HepG2 (cell line): ENCODE measurements around the gene IFT122. TPM values are rescaled to one million over a fixed set of nuclear protein-coding genes. Genes with fewer than 3 reads are reported as not detected.
A peak's percentile ranks its signal among the peaks of the same experiment; 100 is the strongest.

Experiments
- ATAC-seq: fragments of 200-7000 bp; cut with Tn5 transposase; 3 replicates; pipeline ENCODE4 v1.9.1; 2020; ENCODE audit warnings: mild to moderate bottlenecking, moderate library complexity
- BruUV-seq: library from RNA; stranded (reverse); fragments of 400-500 nt; replicated peaks from 2 replicates; lab custom pipeline; 2021; lab: Mats Ljungman, UMichigan
- CTCF ChIA-PET: fragments of 300-600 bp; formaldehyde crosslinking; extraction: SDS; loops from one replicate; lab custom pipeline; 2021; ENCODE audit warnings: low total read pairs, inconsistent platforms, low intra/inter-chr PET ratio; lab: Yijun Ruan, JAX
- POLR2A ChIA-PET: fragments of 350-600 bp; sonication (Branson Sonifier 250); formaldehyde crosslinking; loops from one replicate; lab custom pipeline; 2020; ENCODE audit warnings: antibody characterized with exemption, inconsistent platforms; lab: Yijun Ruan, JAX
- DNase-seq: peaks from one replicate; pipeline ENCODE4 v3.0.0-alpha.2; 2015; ENCODE audit warnings: low spot score
- FAIRE-seq: peaks from 3 replicates; lab custom pipeline; 2011; peaks lifted over from hg19 to GRCh38; lab: Jason Lieb, UNC
- H2AFZ ChIP-seq: one replicate; pipeline ENCODE4 v1.6.1; 2011; ENCODE audit warnings: low read length, inconsistent platforms
- H3K27ac ChIP-seq: fragments of 300-600 bp; 3 replicates; pipeline ENCODE4 v1.8.0; 2011; ENCODE audit warnings: mixed run types, mild to moderate bottlenecking, mixed read lengths, low read length, inconsistent platforms; ENCODE audit not compliant: insufficient read depth; ENCODE audit errors: extremely low read length
- H3K27me3 ChIP-seq, 2 experiments: fragments of 200-600 bp in 1 of 2; 2 replicates in 1 of 2; 3 replicates in 1 of 2; pipeline versions ENCODE4 v1.6.0 to v1.8.0; 2011; ENCODE audit warnings: low read length in 2 of 2, mild to moderate bottlenecking in 2 of 2, moderate library complexity in 2 of 2, inconsistent platforms in 1 of 2; ENCODE audit not compliant: insufficient read depth in 2 of 2, control insufficient read depth in 1 of 2
- H3K36me3 ChIP-seq, 2 experiments: fragments of 200-600 bp in 1 of 2; replicated peaks in 1 of 2; 2 replicates in 1 of 2; 3 replicates in 1 of 2; pipeline versions ENCODE4 v1.5.1 to v1.8.0; 2011; ENCODE audit warnings: low read length in 2 of 2, inconsistent platforms in 1 of 2; ENCODE audit not compliant: insufficient read depth in 2 of 2, control insufficient read depth in 1 of 2
- H3K4me1 ChIP-seq: 2 replicates; pipeline ENCODE4 v1.5.1; 2012; ENCODE audit warnings: low read length, inconsistent platforms; ENCODE audit not compliant: insufficient read depth
- H3K4me2 ChIP-seq: 2 replicates; pipeline ENCODE4 v1.6.0; 2011; ENCODE audit warnings: low read depth, low read length, inconsistent platforms
- H3K4me3 ChIP-seq, 3 experiments: fragments of 200-600 bp in 1 of 3; sonication (generic), shearing (Covaris generic) in 1 of 3; replicated peaks in 1 of 3; 2 replicates each; pipeline ENCODE4 v1.5.1; 2011 to 2016; ENCODE audit warnings: low read length in 3 of 3, inconsistent platforms in 2 of 3, low read depth in 2 of 3, mild to moderate bottlenecking in 2 of 3, control low read depth in 1 of 3, mixed read lengths in 1 of 3; ENCODE audit not compliant: insufficient read depth in 1 of 3
- H3K79me2 ChIP-seq: one replicate; pipeline ENCODE4 v1.6.1; 2011; ENCODE audit warnings: low read length, inconsistent platforms; ENCODE audit not compliant: insufficient read depth
- H3K9ac ChIP-seq: 2 replicates; pipeline ENCODE4 v1.6.0; 2011; ENCODE audit warnings: mild to moderate bottlenecking, low read depth, low read length, inconsistent platforms; ENCODE audit not compliant: insufficient read depth
- H3K9me3 ChIP-seq: 2 replicates; pipeline ENCODE4 v1.5.1; 2012; ENCODE audit warnings: mild to moderate bottlenecking, low read length
- H4K20me1 ChIP-seq: 2 replicates; pipeline ENCODE4 v1.6.0; 2011; ENCODE audit warnings: inconsistent platforms, mild to moderate bottlenecking, low read length, moderate library complexity; ENCODE audit not compliant: insufficient read depth
- RFXAP ChIP-seq: sonication (generic); formaldehyde crosslinking; IDR thresholded peaks from 2 replicates; pipeline ENCODE4 v1.4.0; 2020; ENCODE audit warnings: missing genetic modification reagents, borderline replicate concordance
- WGBS: methylation state at CpG from one replicate; pipeline ENCODE4 v1.1.6; 2017; ENCODE audit warnings: low lambda C conversion rate; 5-methylcytosine and 5-hydroxymethylcytosine counted together
- in situ Hi-C: cut with HindIII; loops from 2 replicates; pipeline ENCODE4 v1.10.0; 2017; ENCODE audit warnings: low pct_unique_long_range_greater_than_20kb; ENCODE audit not compliant: extremely low pct_ligation_motif_present
- intact Hi-C: fragments of 100-400 bp; cut with micrococcal nuclease; formaldehyde crosslinking; loops from one replicate; pipeline ENCODE4 v1.10.0; 2022; ENCODE audit not compliant: unreplicated experiment
- polyA plus RNA-seq, 8 experiments: library from polyadenylated mRNA; depleted of rRNA in 3 of 8; stranded (reverse) in 7 of 8; unstranded in 1 of 8; fragments of >200 nt; fragmentation: Illumina TruSeq in 4 of 8; extraction: Trizol in 4 of 8; gene quantifications; 2 replicates each; pipeline versions ENCODE4 v1.2.1 to v1.2.3, GENCODE V29; 2011 to 2016; ENCODE audit warnings: low read depth in 4 of 8, missing spikeins in 1 of 8, mixed read lengths in 1 of 8; ENCODE audit not compliant: insufficient read depth in 1 of 8
- total RNA-seq, 5 experiments: library from RNA; depleted of rRNA; stranded (reverse); fragments of >200 nt; fragmentation: Illumina TruSeq; extraction: Trizol; gene quantifications; 2 replicates each; pipeline ENCODE4 v1.2.3, GENCODE V29; 2016; ENCODE audit warnings: low read depth in 1 of 5
- TF ChIP-seq, protein P1 (sequence below): sonication (generic); formaldehyde crosslinking; IDR thresholded peaks from 2 replicates; pipeline ENCODE4 v1.5.1; 2020; ENCODE audit warnings: mild to moderate bottlenecking, missing genetic modification reagents, moderate library complexity

Gene IFT122
- total and polyA plus RNA-seq, 2 of the 13 experiments (the other 11 are each of a cell fraction or from before 2014, with no cell fraction given), result 10.1 to 10.3 TPM

GRCh38 chr3:129533406-129533805 lies 93.4 kb downstream of the IFT122 start:
- TF ChIP-seq RFXAP (CRISPR knock-in tag), result no peak
- TF ChIP-seq, protein P1, sequence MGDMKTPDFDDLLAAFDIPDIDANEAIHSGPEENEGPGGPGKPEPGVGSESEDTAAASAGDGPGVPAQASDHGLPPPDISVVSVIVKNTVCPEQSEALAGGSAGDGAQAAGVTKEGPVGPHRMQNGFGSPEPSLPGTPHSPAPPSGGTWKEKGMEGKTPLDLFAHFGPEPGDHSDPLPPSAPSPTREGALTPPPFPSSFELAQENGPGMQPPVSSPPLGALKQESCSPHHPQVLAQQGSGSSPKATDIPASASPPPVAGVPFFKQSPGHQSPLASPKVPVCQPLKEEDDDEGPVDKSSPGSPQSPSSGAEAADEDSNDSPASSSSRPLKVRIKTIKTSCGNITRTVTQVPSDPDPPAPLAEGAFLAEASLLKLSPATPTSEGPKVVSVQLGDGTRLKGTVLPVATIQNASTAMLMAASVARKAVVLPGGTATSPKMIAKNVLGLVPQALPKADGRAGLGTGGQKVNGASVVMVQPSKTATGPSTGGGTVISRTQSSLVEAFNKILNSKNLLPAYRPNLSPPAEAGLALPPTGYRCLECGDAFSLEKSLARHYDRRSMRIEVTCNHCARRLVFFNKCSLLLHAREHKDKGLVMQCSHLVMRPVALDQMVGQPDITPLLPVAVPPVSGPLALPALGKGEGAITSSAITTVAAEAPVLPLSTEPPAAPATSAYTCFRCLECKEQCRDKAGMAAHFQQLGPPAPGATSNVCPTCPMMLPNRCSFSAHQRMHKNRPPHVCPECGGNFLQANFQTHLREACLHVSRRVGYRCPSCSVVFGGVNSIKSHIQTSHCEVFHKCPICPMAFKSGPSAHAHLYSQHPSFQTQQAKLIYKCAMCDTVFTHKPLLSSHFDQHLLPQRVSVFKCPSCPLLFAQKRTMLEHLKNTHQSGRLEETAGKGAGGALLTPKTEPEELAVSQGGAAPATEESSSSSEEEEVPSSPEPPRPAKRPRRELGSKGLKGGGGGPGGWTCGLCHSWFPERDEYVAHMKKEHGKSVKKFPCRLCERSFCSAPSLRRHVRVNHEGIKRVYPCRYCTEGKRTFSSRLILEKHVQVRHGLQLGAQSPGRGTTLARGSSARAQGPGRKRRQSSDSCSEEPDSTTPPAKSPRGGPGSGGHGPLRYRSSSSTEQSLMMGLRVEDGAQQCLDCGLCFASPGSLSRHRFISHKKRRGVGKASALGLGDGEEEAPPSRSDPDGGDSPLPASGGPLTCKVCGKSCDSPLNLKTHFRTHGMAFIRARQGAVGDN (CRISPR knock-in tag), result 0 out of 2 replicates have a peak, but pooled peaks have one; percentile 18
- ATAC-seq (no peak), FAIRE-seq (no peak), DNase-seq (no peak)
- H3K27ac ChIP-seq, result no peak overlapping the region
- no peaks in the 10 kb centered on the region for H3K9me3 ChIP-seq
- H3K4me3 ChIP-seq, result no peak overlapping the region
- H3K36me3 ChIP-seq, result no peaks in the 10 kb centered on the region
- CTCF ChIA-PET, result no interaction called here
- intact Hi-C loops, result no loop called here
- no peak overlapping the region for H3K9ac ChIP-seq
- H4K20me1 ChIP-seq, result no peaks in the 10 kb centered on the region
- peaks cover 71% of the 10 kb centered on the region for H3K4me1 ChIP-seq
- no peaks in the 10 kb centered on the region for H3K27me3 ChIP-seq
- POLR2A ChIA-PET, result interaction anchor here (2.1 to 3.6 kb wide), 4 partner anchors 10 to 64 kb away, joined by 8 to 33 read pairs (median 12); partner anchors contain the start of gene H1-8
- no peak overlapping the region for H2AFZ ChIP-seq
- no peak overlapping the region; the same call in 1 of the 2 replicates for H3K4me2 ChIP-seq
- no TSS peak for BruUV-seq
- 89% methylated on average over 7 of the region's 16 CpGs for WGBS
- in situ Hi-C loops, result no loop called here
- no peaks in the 10 kb centered on the region for H3K79me2 ChIP-seq
